ENCODE data around the gene DCDC2B. TPM values are rescaled to one million over a fixed set of nuclear protein-coding genes. Genes with fewer than 3 reads are reported as not detected.

DCDC2B gene
- not detected in 2 replicates for total RNA-seq

DNA sequence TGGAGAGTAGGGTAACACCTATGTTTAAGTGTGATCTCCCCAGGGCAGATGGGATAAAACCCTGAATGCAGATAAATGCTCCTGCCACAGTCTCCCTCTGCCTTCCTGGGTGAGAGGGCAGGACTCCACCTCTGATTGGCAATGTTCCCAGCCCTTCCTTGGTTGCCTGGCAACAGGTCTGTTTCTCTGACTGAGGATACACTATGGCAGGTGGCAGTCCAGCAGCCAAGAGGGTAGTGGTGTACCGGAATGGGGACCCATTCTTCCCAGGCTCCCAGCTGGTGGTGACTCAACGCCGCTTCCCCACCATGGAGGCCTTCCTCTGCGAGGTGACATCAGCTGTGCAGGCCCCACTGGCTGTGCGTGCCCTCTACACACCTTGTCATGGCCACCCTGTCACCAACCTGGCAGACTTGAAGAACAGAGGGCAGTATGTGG, at the start of gene DCDC2B:
TSS of gene DCDC2B (plus strand) at position 199 of the 438 bp plus-strand sequence. CDS start at position 204, 5 bp downstream.

DNA sequence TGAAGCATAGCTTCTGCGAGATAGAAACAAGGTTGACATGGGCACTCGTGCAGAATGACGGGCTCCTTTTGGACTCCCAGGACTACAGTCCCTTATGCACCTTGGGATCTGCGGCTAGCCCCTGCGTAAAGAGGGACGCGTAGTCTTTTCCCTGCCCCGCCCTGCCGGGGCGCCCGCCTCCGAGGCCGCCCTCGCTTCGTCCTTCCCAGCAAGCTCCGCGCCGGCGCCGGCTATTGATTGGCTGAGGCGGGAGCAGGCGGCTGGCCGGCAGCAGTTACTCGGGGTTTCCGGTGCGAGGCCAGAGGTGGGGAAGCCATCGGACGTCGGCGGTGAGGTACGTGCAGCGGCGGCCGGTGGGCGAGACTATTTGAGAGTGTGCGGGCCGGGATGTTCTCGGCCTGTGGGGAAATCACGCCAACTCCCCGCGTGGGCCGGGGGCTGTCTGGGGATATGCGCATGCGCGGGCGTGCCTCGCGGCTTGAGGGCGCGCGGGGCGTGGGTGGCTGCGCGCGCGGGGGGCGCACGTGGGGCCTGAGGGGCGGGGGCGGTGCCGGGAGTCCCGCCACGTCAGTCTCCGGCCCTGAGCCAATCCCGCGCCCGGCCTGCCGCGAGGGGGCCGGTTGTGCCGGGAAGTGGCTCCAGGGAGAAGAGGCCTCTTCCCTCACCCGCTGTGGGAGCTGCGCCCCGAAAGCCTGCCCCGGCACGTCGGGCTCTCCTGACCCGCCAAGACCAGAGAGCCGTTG, 29.3 kb upstream of the DCDC2B start, which contains the start of gene TXLNA:
TSS of gene TXLNA (plus strand) at position 233 of the 743 bp plus-strand sequence. CDS start 671 bp downstream, outside the sequence.

DNA sequence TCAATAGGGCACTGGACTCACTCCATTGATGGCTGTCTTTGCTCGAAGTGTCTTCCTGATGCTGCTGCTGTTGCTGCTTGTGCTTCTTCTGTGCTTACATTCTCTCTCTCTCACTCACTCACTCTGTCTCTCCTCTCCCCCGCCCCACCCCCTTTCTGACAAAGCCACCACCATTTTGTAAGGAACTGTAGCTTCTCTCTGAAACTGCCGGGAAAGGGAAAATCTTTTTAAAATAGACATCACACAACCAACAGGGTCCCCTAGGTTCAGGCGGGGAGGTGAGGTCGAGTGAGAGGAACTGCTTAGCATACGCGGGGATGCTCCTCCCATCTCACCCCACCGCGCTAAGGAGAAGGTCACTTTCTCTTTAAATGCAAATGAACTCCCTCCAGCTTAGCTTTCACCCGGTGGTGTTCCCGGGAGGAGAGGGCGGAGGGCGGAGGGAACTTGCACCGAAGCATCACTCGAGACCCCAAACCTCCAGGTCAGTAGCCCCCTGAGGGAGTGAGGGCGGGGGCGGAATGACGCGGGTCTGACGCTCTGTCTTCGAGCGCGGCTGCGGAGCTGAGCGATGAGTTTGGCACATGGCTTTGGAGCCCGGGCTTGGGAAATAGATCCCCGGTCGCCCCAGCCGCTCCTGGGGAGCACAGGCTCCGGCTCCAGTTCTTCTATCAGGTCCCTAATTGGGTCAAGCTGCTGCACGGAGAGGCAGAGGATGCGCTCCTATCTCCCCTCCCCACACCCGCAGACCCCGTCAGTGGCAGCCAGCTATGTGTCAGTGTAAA, 8.5 kb upstream of the DCDC2B start, which contains the start of gene CCDC28B:
TSS of gene CCDC28B (plus strand) at position 370 of the 785 bp plus-strand sequence. CDS start 1,341 bp downstream, outside the sequence.

DNA sequence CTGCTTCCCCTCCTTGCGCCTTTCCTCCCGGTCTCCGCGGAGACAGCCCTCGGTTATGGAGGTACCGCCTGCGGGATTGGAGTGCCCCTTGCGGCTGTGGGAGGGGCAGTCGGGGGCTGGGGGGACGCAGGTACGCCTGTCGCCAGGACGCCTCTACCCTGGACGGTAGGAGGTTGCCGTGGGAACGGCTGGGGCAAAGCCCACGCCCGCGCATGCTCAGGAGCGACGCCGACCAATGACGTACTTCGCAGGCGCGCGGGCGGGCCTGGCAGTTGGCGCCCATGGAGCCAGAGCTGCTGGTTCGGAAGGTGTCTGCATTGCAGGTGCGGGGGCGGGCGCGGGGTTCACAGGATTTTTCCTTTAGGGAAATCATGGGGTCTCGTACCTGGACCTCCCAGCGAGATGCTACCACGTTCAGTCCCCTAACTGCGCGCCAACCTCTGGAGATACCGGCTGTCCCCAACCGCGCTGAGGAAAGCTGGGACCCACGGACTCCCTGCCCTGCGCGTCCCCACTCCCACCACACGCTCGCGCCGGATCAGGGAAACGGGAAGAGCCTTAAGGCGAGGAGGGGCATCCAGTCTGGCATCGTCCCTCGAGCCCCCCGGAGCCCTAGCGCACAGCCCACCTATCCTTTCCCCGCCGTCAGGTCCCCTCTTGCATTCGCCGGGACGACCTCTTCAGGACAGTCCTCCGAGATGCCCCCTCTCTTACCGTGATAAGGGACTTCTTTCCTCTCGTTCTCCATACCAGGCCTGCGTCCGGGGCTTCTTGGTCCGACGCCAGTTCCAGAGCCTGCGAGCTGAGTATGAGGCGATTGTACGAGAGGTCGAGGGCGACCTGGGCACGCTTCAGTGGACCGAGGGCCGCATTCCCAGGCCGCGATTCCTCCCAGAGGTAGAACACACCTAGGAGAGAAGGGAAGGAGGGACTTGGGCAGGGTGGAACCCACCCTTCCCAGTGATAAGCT, 3.2 kb upstream of the DCDC2B start, which contains the start of gene IQCC:
TSS of gene IQCC (plus strand) at position 271 of the 970 bp plus-strand sequence. CDS start at position 282, 11 bp downstream.

DNA sequence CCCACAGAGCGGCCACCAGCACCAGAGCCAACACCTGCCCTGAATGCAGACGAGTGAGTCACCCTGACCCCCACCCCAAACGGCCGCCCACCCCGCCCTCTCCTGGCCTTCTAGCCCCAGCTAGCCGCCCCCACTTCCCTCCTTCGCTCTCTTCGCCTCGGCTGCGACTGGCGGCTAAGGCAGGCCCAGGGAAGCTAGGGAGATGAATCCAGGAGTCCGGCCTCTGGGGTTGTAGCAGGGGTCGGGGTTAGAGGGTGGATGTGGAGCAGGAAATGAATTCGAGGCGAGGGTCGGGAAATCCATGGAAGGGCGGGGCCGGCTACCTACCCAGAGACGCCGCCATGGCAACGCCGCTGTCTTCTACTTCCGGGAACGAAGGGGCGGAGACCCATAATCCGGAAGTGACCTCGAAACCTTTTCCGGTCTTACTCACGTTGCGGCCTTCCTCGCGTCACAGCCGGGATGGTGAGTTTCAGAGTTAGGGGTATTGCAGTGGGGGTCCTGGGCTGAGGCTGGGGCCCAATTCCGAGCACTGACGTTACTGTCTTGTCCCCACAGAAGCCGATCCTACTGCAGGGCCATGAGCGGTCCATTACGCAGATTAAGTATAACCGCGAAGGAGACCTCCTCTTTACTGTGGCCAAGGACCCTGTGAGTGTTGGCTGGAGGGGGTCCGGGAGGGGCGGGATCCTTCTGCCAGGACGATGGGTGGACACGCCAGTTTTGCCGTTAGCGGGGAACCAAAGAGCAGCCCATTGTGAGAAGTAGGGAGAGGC, 13.3 kb downstream of the DCDC2B start, which contains the start of the genes EIF3I and TMEM234:
TSS of gene EIF3I (plus strand) at position 428 of the 776 bp plus-strand sequence. CDS start at position 463, 35 bp downstream.
TSS of gene TMEM234 (minus strand) at position 374 of the 776 bp plus-strand sequence. CDS start at position 343, 31 bp downstream.

DNA sequence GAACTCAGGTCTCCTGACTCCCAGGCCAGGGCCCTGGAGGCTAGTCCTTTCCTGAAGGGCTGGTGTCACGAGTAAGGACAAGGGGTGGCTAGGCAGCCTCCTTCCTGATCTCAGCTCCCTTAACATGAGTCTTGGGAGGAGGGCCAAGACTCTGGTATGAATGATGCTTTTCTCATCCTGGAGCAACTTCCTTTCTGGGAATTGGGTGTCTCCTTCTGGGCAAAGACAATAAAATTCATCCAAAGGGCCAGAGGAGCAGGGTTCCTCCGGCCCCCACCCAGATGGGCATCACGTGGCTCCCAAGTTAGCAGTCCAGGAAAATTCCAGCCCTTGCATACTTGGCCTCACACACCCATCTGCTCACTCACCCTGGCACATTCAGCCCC, 38.0 kb downstream of the DCDC2B start, which contains the start of gene FAM167B:
TSS of gene FAM167B (plus strand) at position 335 of the 386 bp plus-strand sequence. CDS start 200 bp downstream, outside the sequence.

DNA sequence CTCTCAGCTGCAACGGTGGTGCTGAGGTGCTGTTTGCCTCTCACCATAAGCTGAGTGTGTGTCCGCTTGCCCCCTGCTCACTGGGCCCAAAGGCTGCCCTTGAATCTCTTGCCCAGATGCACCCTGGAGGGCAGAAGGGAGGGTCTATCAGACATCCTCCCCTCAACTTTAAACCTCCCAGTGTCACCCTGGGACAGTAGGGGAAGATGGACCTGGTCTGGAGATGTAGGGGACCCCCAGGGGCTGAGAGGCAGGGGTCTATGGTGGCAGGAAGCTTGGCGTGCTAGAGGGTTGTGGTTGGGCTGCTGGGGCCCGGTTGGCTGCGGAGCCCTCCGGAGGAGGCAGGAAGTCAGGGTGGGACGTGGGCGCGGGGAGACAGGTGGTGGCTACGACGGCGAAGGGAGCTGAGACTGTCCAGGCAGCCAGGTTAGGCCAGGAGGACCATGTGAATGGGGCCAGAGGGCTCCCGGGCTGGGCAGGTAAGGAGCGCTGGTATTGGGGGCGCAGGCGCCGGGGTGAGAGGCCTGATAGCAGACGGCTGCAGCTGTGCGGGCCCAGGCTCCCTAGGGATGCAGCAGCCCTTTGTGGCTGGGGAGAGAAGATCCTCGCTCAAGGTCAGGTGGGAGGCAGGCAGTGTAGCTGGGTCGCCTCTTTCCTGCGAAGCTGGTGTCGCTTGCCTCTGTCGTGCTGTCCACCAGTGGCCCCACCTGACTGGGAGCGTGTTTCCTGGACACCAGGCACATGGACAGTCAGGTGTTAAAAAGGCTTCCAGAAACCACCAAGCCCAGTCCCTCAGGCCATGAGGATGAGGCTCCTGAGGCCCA, 42.2 kb downstream of the DCDC2B start, which contains the start of gene LCK:
TSS of gene LCK (plus strand) at position 373 of the 824 bp plus-strand sequence. CDS start 23,065 bp downstream, outside the sequence.

Other genes with a start within 250 kb of the DCDC2B start
- 29.6 and 79.9 TPM in 2 replicates for gene KHDRBS1, start 195.2 kb upstream of the DCDC2B start, total RNA-seq
- 2.5 and 5.9 TPM in 2 replicates for gene TMEM39B, start 136.2 kb upstream of the DCDC2B start, total RNA-seq
- 33.8 and 50.0 TPM in 2 replicates for gene KPNA6, start 101.0 kb upstream of the DCDC2B start, total RNA-seq
- gene TXLNA, start 29.4 kb upstream of the DCDC2B start, total RNA-seq, result 78.4 and 108 TPM in 2 replicates
- 7.9 and 17.3 TPM in 2 replicates for gene CCDC28B, start 8.5 kb upstream of the DCDC2B start, total RNA-seq
- 1.7 and 1.9 TPM in 2 replicates for gene IQCC, start 3.4 kb upstream of the DCDC2B start, total RNA-seq
- gene TMEM234, start 13.3 kb downstream of the DCDC2B start, total RNA-seq, result 12.1 and 14.4 TPM in 2 replicates
- 335 and 518 TPM in 2 replicates for gene EIF3I, start 13.3 kb downstream of the DCDC2B start, total RNA-seq
- gene FAM167B, start 38.1 kb downstream of the DCDC2B start, total RNA-seq, result 0.38 and 2.0 TPM in 2 replicates
- gene LCK, start 42.2 kb downstream of the DCDC2B start, total RNA-seq, result not detected in 2 replicates
- 53.0 and 92.6 TPM in 2 replicates for gene HDAC1, start 83.0 kb downstream of the DCDC2B start, total RNA-seq
- gene MARCKSL1, start 127.1 kb downstream of the DCDC2B start, total RNA-seq, result 11.8 and 23.0 TPM in 2 replicates
- gene FAM229A, start 153.4 kb downstream of the DCDC2B start, total RNA-seq, result 0.58 and 1.1 TPM in 2 replicates
- 0.56 TPM in 1 of 2 replicates, not detected in the other for gene TSSK3, start 153.4 kb downstream of the DCDC2B start, total RNA-seq
- gene BSDC1, start 185.4 kb downstream of the DCDC2B start, total RNA-seq, result 46.6 and 83.4 TPM in 2 replicates